GM21528 (cell line): ENCODE data around the gene HPSE.
"Not testable (repeated sequence)": the region's sequence is repeated elsewhere in the genome, so short reads cannot be mapped to it uniquely, and the experiment has no call there.

Source experiments
- ATAC-seq: cut with Tn5 transposase; IDR thresholded peaks from one replicate; pipeline ENCODE4 v1.9.1; 2021; ENCODE audit warnings: mild to moderate bottlenecking, moderate library complexity; ENCODE audit not compliant: unreplicated experiment, low FRiP score

The HPSE gene

DNA sequence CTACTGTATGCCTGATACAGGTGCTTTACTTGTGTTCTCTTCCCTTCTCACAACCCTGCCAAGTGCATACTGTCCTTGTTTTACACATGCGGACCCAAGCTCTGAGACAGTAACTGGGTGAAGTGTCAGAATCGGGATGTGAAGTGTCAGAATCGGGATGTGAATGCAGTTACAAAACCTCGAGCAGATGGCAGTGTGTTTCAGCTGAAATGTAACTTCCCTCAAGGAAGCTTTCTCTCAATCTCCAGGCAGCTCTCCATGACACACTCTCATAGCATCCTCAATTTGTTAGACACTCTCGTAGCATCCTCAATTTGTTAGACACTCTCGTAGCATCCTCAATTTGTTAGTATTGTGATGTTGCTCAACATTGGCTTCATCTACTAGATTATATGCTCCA, 1.1 kb upstream of the HPSE start:
- no peak for ATAC-seq

DNA sequence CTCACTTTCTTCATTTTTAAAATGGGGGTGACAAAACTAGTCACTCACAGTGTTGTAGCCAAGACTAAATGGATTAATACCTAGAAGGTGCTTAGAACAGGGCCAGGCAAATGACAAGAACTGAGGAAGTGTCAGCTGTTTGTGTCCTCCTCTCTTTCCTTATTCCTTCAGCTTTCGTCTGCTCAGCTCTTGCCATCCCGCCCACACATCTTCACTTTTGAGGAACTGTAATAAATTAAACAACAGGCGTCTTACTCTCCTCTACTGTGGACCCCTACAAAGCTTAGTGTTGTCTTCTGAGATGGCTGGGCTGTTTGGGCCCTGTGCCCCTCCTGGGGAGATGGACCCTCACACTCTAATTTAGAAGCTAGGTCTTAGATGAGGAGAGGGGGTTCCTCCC, 2.7 kb downstream of the HPSE start:
- no peak for ATAC-seq

DNA sequence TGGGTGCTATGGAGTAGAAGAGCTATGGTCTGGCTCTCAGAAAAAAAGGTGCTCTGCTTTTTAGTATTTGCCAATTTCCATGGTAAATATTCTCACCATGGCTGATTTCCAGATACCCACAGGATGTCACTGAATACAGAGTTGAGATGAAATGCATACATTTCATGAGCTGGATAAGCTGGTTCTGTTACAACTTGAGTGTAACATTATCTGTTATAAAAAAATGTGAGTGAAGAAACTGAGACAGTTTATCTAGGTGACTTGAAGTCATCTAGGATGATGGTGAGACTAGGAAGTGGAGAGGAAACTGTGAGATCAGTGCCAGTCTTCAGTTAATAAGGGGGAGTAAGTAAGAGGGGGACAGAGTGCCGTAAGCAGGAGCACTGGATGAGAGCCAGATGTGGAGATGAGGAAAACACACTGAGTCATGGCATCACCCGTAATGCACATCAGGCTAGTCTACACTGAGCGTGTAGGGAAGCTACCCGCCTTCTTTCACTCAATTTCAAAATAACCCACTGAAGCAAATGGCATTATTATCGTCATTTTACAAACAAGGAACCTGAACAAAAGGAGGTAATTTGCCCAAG, 5.0 kb downstream of the HPSE start:
- ATAC-seq, result no peak

DNA sequence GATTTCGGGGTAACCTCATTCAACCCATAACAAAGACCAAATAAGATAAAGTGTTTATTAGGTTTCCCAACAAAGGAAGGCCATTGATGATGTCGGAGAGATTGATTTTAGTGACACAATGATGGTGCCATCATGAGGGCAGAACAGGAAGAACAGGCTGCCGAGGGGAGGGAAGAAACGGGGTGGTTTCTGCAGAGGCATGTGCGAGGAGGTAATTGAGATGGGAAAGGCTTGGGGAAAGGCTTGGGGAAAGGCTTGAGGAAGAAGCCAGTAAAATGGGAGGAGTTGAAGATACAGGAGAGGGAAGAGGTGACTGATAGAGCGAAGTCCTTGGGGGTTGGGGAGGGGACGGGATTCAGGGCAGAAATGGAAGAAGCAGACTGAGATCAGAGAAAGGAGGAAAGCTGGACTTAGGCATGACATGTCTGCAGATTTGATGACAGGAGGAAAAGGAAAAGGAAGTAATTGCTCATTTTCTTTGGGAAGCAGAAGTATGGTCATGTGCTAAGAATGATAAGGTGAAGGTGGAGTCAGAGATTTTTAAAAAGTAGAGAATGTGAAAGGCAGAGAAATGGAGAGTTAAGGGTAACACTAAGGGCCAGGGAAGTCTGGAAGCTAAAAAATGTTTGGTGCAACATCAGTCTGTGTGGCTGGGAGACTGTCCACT, 6.0 kb downstream of the HPSE start:
- no peak for ATAC-seq

DNA sequence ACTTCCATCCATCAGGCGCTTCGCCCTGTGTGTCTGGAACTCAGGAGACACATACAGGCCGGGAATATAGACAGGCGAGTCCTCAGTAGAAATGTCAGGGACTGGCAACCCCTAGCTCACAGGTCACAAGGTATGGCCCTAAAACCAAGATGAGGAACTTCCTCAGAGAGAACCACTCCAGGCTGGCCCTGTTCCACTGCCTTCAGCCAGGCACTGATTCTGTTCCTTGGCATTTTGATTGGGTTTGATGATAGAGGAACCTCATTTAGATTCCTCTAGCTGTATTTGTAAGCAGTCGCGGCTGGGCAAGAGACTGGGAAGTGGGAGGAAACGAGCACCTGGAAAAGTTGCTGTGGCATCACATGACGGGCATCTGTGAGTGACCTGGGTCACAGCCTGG, 8.1 kb downstream of the HPSE start:
- no peak for ATAC-seq

DNA sequence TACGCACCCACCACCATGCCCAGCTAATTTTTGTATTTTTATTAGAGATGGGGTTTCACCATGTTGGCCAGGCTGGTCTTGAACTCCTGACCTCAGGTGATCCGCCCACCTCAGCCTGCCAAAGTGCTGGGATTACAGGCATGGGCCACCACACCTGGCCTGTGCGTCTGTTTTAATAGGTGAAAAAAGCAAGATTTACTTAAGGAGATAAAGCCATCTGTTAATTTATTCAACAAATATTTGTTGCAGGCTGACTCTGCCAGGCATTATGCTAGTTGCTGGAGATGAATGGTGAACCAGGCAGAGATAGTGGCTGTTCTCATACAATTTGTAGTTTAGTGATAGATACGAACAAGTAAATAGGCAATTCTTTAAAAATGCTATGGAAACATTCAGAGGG, 9.3 kb downstream of the HPSE start:
- not testable (repeated sequence) for ATAC-seq

DNA sequence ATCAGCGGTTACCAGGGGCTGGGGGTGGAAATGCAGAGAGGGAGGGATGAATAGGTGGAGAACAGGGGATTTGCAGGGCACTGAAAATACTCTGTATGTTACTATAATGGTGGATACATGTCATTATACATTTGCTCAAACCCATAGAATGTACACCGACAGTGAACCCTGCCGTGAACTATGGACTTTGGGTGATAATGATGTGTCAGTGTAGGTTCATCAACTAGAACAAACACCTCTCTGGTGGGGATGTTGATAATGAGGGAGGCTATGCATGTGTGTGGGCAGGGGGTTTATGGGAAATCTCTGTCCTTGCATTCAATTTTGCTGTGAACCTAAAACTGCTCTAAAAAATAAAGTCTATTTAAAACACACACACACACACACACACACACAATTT, 11.5 kb downstream of the HPSE start:
- ATAC-seq, result no peak

DNA sequence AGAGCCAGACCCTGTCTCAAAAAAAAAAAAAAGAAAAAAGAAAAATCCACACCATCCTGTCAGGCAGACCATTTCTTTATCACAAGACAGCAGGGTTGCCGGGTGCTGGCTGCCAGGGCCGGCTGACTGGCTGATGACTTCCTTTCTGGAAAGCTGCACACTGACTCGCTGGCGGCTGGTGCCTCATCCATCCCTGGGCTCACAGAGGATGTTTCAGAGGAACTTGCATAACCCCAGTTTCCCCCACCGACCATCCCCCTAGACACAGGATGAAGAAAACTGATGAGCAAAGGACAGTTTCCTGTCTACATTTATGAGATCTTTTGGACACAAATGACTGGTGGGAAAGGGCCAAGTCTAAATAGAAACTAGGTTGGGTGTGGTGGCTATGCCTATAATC, 14.1 kb downstream of the HPSE start:
- ATAC-seq, result no peak

DNA sequence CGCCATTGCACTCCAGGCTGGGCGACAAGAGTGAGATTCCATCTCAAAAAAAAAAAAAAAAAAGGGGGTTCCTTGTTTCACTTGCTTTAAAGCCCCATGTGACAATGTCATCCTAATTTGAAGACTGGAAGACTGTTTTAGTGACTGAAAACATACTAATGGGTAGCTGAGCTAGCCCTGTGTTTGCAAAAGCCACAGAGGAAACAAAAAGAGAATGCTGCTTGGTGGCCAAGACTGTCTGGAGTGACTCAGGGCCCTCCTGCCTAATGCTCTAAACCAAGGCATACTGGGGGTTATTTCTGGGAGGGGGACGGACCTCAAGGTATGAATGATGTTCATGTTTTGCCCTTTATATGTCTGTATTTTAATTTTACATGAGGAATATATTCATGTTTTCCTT, 16.0 kb downstream of the HPSE start:
- ATAC-seq, result no peak

DNA sequence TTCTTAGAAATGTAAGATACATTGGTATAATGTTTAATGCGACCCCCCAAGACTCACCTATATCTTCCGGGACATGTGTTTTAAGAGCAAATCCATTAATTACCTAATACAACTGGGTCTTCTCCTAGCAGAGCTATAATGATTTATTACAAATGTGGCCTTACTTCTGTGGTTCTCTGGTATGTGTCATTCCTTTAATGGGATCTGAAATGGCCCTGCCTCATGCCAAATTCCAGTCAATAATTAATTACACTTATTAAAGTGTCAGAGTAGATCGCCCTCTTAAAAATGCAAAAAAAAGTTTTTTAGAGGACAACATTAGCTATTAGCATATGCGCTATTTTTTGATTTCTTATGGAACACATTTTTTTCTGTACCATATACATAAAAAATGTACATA, 17.0 kb downstream of the HPSE start:
- ATAC-seq, result no peak

DNA sequence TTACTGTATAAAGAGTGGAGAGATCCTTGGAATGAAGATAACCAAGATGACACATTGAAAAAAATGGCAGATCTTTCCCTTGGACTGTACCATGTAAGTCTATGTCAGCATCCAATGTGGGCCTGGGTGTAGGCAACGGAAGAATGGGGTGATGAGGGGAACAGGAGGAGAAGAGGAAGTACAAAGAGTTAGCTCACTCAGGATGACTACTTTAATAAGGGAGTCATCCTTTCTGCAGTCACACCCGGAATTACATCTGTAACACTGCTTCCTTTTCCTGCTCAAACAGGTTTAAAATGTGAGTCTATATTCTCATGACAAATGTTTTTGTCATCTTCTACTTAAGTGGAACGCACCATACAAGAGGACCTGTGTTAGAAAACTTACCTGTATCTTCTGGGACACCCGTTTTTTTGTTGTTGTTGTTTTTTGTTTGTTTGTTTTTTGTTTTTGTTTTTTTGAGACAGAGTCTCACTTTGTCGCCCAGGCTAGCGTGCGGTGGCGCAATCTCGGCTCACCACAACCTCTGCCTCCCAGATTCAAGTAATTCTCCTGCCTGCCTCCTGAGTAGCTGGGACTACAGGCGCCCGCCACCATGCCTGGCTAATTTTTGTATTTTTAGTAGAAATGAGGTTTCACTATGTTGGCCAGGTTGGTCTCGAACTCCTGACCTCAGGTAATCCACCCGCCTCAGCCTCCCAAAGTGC, 18.0 kb downstream of the HPSE start:
- no peak for ATAC-seq

DNA sequence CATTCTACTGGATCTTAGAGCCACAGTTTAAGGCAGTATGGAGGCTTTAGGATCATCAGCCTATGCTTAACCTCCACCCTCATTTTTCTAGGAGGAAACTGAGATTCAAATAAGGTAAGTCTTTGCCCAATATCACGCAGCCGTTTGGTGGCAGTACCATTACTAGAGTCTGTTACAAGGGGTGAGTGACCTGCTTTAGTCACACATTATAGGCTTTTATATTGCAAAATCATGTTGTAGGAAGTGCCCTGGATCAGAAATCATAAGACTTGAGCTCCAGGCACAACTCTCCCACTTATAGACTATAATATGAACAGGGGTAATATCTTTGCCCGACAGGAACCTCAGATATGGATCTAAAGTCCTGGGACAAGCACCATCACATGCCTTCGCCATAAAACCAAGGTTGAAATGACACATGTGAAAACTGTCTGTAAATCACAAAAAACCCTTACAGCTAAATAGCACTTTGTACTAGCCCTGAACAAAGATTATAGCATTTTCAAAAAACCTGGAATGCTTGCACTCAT, 19.2 kb downstream of the HPSE start:
- ATAC-seq, result no peak

DNA sequence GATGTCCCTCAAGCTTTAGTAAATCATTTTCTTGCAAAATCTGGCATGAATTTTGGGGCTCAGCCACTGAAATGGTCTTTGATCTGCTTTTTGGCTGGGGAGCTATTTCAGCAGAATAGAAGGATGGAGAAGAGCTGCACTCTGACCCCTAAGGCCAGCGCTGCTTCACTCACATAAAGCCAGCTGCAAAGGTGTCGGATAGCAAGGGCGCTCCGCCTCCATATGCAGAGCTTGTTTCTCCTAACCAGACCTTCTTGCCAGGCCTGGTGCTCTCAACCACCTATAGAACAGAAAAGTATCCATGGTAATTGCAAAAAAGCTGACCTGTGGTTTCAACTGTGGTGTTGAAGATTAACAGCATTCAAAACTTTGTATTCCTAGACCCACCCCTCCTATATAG, 26.0 kb downstream of the HPSE start:
- ATAC-seq, result no peak

DNA sequence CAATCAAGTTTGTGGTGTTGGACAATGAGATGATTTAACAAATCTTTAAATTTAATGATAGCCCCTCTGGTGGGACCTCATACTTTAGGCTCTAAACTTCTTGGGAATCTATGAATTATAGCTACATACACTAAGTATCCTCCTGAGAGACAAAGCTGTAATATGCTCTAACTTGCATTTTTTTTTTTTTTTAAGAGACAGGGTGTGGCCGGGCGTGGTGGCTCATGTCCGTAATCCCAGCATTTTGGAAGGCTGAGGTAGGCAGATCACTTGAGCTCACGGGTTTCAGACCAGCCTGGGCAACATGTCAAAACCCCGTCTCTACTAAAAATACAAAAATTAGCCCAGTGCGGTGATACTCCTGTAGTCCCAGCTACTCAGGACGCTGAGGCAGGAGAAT, 26.7 kb downstream of the HPSE start:
- no peak for ATAC-seq

DNA sequence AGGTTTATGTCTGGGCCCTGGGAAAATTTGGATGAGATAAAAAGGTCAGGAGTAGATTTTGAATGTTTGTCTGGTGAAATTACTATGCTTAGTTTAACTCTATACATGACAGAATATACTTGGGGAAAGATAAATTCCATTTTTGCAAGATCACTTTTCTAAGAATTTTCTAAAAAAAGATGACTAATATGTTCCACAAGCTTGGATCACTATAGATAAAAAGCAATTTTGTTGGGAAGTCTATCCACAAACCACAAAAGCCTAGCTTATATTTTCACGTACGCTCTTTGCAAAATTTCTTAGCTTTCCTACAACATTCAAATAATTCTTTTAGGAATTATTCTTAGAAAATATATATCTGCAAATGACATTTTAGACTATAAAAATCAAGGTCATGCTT, 29.5 kb downstream of the HPSE start:
- ATAC-seq, result no peak

DNA sequence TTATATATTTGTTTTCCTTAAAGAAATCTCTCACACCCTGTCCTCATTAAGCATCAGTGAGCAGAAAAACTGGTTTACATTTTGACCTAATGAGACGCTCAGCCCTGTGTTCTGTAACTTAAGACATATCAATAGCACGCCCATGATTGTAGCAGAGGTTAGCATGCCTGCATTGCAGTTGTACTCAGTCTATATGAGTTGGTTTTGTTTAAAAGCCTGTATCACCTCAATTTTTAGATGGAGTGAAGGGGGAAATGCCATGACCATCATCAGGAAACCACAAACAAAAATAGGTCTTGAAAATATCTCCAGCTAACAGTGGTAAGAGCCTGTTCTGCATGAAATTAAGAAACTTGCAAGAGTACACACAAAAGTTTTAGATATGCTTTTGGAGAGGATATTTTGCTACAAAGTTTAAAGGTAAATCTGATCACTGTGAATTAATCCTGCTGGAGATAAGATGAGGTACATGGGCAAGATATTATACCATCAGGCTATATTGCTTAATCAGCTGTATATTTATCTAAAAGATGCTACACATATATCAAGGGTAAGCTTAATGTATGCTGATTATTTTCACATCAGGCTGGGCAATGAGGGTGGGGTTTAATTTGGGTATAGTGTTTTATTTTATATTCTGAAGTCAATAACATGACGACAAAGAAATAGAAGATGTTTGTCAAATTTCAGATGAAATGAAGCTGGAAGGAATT, 36.9 kb downstream of the HPSE start:
- ATAC-seq, result no peak

DNA sequence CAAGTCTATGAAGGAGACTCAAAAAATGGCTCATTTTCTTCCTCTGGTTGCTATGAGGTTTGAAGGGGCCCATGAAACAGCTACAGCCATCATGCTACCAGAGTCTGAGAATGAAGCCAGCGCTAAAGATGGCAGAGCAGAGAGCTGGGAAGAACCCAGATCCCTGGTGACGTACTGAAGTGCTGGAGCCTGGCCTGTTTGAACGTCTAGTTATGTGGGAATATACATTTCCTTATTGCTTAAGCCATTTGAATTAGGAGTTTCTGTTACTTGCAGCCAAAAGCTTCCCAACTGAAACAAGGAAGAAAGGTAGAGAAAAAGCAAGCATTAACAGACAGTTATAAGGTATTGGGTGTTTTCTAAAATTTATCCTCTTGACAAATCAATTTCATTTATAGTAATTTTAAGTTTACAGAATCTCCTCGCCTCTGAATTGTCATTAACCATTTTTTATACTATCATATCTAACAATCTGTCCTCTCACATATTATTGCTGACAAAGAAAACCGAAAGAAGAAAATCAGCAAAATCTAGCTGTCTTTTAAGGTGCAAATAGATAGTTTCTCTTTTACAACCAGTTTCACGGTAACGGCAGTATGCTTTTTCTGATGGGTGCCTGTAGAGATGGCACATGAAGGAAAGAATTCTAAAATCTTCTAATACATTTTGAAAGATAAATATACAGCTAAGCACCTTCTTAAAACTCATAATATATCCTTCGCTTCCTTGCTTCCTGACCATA, 41.2 kb downstream of the HPSE start:
- ATAC-seq, result no peak

DNA sequence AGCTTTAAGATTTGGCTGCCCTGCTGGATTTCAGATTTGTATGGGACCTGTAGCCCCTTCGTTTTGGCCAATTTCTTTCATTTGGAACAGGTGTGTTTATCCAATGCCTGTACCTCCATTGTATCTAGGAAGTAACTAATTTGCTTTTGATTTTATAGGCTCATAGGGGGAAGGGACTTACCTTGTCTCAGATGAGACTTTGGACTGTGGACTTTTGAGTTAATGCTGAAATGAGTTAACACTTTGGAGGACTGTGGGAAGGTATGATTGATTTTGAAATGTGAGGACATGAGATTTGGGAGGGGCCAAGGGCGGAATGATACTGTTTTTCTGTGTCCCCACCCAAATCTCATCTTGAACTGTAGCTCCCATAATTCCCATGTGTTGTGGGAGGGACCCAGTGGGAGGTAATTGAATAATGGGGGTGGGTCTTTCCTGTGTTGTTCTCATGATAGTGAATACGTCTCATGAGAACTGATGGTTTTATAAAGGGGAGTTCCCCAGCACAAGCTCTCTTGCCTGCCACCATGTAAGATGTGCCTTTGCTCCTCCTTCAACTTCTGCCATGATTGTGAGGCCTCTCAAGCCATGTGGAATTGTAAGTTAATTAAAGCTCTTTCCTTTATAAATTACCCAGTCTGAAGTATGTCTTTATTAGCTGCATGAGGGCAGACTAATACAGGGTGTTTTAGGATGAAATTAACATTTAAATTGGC, 44.4 kb downstream of the HPSE start:
- ATAC-seq, result not testable (repeated sequence)

DNA sequence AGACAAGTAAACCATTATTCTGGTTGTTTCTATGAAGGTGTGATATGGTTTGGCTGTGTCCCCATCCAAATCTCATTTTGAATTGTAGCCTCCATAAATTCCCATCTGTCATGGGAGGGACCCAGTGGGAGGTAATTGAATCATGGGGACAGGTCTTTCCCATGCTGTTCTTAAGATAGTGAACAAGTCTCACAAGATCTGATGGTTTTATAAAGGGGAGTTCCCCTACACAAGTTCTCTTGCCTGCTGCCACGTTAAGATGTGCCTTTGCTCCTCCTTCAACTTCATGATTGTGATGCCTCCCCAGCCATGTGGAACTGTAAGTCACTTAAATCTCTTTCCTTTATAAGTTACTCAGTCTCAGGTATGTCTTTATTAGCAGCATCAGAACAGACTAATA, 46.3 kb downstream of the HPSE start:
- ATAC-seq, result not testable (repeated sequence)

DNA sequence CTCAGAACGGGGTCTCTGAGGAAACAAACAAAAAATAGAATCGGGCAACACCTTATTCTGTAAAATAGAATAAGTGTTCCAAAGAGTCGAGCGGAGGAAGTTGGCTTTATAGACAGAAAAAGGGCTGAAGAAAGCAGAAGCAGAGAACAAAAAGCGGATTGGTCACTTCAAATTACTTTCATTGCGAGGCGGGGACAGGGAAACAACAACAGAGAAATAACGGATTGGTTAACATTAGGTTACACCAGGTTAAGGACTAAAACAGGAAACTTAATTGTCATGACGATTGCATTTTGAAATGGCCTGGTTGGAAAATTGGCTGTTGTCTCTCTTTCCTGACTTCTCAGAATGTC, 49.6 kb downstream of the HPSE start:
- peak; percentile 11 for ATAC-seq
